ENCODE measurements around the gene PBX4.

- TF ChIP-seq CTCF (IDR thresholded peaks at IDR 0.05) (no peak), POLR2A (IDR thresholded peaks at IDR 0.05) (no peak), POLR2AphosphoS5 (IDR thresholded peaks at IDR 0.05) (no peak), EP300 (IDR thresholded peaks at IDR 0.05) (no peak)
These were observed 31.1 kb upstream of the PBX4 start for GRCh38 chr19:19649580-19649995.
